ENCODE measurements around the gene WDR7.

WDR7 gene

GRCh38 chr18:56936457-56936856, 285.3 kb downstream of the WDR7 start:
- DNase-seq (ENCODE audit: low read depth in 2 of 2): no peak

DNA sequence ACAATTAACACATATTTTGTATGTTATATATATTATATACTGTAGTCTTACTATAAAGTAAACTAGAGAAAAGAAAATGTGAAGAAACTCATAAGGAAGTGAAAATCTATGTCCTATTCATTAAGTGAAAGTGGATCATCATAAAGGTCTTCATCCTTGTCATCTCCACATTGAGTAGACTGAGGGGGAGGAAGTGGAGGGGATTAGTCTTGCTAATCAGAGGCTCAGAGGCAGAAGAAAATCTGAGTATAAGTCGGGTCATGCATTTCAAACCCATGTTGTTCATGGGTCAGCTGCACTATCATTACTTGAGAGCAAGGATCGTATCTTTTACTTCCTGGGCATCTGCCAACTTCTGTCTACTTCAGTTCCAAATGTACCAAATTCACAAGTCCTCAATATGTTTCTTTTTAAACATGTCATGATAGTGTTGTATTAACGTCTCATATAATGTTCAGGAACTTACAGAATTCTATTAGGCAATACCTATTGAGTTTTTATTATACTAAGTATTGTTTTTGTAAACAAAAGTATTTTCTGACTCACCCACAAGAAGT, 286.8 kb downstream of the WDR7 start:
- no peak for DNase-seq (ENCODE audit: low read depth in 2 of 2)

GRCh38 chr18:56945171-56946083, 294.3 kb downstream of the WDR7 start:
- DNase-seq (ENCODE audit: low read depth in 2 of 2): no peak

DNA sequence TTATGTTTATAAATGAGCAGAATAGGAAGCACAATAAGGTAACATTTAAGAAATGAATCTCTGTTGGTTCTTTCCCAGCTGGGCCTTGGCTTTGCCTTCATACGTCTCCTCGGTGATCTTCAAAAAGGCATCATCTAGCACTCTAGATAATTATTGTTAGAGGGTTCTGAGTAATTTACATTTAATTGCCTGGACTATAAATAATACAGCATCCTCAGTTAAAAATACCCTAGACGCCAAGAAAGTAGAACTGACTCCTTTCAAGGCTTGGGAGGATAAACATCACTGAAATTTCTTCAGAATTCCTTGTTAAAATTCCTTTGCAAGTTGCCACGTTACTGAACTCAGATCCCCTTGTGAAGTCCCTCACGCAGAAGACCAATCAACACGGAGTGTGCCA, 296.1 kb downstream of the WDR7 start:
- DNase-seq (ENCODE audit: low read depth in 2 of 2): no peak

GRCh38 chr18:56952026-56952425, 300.9 kb downstream of the WDR7 start:
- DNase-seq (ENCODE audit: low read depth in 2 of 2): no peak

DNA sequence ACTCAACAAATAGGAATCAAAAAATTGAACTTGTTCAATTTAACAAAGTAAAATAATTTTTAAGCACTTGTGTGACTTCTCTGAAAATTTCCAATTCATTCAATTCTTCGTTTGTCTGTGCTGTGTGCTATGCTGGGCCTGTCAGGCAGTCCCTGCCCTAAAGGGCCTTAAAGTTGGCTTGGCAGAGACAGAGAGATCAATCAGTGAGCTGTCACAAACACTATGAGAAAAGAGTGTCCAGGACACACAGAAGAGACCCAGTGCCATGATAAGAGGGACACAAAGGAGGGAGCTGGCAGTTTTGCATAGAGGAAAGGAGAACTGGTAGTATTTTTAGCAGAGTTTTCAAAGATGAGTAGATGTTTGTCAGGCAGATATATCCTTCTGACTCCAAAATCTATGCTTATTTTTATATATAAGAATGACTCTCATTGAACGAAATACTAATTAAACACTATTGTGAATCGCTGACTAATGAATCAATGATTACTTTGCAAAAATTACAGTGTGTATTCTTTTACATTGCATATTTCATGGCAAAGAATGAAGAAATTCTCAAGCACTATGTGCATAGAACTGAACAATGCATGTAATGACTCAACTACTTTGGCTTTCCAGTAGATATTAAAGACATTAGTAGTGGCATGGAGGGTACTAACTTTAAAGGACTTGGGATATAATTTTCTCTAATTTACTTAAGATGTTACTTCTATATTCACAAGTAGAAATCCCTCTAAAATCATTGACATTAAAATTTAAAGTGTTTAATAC, 302.5 kb downstream of the WDR7 start:
- DNase-seq (ENCODE audit: low read depth in 2 of 2): no peak

GRCh38 chr18:56955490-56955889, 304.3 kb downstream of the WDR7 start:
- DNase-seq (ENCODE audit: low read depth in 2 of 2): no peak

- no peak for DNase-seq (ENCODE audit: low read depth in 2 of 2)
Measured at GRCh38 chr18:56959120-56959519, 308.0 kb downstream of the WDR7 start.

GRCh38 chr18:56962322-56962721, 311.2 kb downstream of the WDR7 start:
- DNase-seq (ENCODE audit: low read depth in 2 of 2): no peak

DNA sequence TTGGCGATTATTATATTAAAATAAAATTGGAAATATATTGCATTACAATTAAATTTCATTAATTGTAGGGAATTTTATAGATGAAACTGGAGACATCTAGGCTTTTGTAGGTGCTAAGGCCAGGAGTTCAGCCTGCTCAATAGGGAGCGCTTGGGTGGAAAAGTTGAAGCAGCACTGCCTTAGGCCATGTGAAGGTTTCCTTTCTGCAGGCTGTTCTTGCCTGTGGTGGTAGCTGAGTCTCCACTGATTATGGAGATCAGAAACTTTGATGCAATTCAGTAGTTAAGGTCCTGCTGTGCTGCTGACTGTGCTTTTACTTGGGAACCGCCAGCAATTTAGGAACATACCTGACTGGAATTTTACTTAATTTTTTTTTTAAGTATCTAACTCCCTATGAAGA, 315.9 kb downstream of the WDR7 start:
- DNase-seq (ENCODE audit: low read depth in 2 of 2): no peak

- DNase-seq (ENCODE audit: low read depth in 2 of 2): no peak
Measured at GRCh38 chr18:56973487-56973886, 322.3 kb downstream of the WDR7 start.

- no peak for DNase-seq (ENCODE audit: low read depth in 2 of 2)
Measured at GRCh38 chr18:56974141-56974540, 323.0 kb downstream of the WDR7 start.

GRCh38 chr18:56975276-56975675, 324.1 kb downstream of the WDR7 start:
- no peak for DNase-seq (ENCODE audit: low read depth in 2 of 2)

DNA sequence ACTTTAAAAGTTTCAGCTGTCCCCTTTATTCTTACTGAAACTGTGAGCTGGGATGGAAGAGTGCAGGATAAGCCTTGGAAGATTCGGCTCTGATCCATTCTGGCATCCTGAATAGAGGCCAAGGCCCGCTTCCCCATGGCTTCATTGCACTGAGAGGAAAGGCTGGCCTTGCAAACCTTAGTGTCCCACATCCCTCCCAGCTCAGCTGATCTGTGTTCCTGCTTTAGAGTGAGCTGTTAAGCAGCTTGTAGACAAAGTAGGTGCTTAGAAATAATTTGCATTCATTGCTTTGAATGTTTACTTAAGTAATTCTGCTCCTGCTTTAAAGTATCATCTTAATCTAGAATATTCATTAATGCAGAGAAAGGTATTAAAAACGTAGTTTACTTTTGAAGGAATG, 326.1 kb downstream of the WDR7 start:
- no peak for DNase-seq (ENCODE audit: low read depth in 2 of 2)

- no peak for DNase-seq (ENCODE audit: low read depth in 2 of 2)
Measured at GRCh38 chr18:56977771-56978170, 326.6 kb downstream of the WDR7 start.

DNA sequence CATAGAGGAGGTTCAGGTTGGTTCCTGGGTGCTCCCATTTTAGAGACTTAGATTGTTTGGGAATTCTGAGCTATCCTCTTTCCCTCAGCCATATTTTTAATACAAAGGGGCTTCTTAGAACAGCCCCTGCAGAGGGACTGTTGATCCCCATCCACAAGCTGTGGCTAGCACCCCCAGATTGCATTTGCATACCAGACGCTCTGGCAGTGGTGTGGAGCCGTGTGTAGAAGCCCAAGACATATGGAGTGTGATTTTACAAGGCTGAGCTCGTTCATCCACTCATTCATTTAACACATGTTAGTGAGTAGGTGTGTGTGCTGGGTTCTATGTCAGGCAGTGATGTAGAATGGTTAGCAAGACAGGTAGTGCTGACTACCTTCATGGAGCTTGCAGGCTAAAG, 329.0 kb downstream of the WDR7 start:
- no peak for DNase-seq (ENCODE audit: low read depth in 2 of 2)

- DNase-seq (ENCODE audit: low read depth in 2 of 2): no peak
Measured at GRCh38 chr18:56982766-56983165, 331.6 kb downstream of the WDR7 start.

DNA sequence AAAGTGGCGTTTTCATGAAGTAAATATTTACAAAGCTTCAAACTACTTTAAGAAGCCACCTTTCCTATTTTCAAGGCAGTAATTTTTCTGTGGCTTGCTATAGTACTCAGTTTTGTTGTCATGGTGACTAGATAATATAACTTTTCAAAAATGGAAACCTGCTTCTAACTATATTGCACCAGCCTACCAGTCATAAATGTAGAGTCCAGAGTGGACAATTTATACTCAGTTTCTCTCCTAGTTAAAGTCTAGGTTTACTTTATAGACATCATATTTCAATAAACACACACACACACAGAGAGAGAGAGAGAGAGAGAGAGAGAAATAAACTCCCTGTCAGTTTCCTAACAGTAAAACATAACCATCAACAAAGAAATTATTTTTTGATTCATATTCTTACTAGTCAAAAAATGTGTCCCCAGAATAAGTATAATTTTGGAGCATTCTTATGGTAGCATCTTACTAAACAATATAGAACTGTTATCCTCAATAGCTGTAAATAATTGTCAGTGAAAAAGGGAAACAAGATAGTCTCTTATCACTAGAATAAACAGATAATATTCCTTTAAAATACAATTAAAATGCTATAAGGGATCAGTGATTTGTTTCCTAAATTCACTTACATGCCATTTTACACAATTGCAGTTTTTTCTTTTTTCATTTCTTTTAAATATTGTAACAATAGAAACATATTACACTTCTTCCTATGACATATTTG, 332.3 kb downstream of the WDR7 start:
- no peak for DNase-seq (ENCODE audit: low read depth in 2 of 2)

DNA sequence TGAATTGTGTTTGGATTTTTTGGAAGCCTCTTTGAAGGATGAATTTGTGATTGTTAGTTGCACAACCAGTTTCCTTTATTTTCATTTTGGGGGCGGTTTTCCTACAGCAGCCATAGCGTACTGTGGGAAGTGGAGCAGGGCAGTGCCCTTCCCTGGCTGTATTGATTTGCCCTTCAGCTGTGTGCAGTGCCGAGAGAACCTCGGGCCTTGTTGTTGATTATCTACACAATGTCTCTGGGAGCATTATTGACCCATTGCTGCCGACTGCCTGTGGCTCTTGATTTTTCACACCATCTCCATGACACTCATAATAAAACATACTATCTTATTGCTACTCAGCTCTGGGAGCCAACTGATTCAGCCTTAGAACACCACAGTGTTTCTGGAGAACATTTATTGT, 333.6 kb downstream of the WDR7 start:
- DNase-seq (ENCODE audit: low read depth in 2 of 2): no peak

DNA sequence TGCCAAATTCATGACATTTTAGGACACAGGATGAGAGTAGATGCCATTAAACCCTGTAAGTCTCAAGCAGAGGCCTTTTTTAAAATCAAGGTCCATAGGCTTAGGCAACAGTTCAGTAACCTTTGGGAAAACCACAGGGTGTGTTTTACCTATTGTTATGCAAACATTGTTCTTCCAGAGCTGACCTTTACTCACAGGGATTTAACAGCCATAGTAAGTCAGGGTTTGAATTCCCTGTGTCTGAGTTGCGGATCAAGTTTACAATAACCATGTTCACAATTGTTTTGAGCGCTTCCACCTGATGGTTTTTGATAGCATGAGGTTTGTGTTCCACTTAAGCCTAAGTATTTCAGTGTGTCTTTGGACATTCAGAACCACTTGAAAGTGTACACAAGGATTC, 335.7 kb downstream of the WDR7 start:
- DNase-seq (ENCODE audit: low read depth in 2 of 2): no peak

- no peak for DNase-seq (ENCODE audit: low read depth in 2 of 2)
Measured at GRCh38 chr18:56987236-56987635, 336.1 kb downstream of the WDR7 start.

DNA sequence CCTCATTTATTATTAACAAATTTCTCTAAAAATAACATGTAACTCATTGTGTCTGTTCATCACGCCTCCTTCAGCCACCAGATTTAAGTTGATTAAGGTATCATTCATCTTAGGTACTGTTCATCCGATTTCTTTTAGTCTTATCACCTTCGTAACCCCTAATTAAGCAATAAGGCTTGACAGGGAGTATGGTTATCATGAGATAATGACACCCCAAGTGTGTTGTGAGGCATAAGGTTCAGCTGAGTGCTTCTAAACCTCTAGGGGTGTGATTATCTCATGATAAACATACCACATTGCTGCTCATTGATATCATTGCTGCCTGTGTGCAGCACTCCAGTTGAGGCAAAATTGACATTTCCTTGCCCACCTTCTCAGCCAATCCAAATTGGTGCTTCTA, 336.9 kb downstream of the WDR7 start:
- no peak for DNase-seq (ENCODE audit: low read depth in 2 of 2)

Data from stimulated activated CD4-positive, alpha-beta T cell treated with anti-CD3 and anti-CD28 coated beads, Interleukin-1b, Interleukin-23, amount 100 ng/mL, for 1 hour (primary cell).